Stimulated activated CD8-positive, alpha-beta memory T cell treated with anti-CD3 and anti-CD28 coated beads, Interleukin-12 subunit alpha, Interleukin-12 subunit beta, amount 100 ng/mL, for 4 hours (primary cell): Measurements from ENCODE around the gene INTS4.
"Not testable (repeated sequence)": the region's sequence is repeated elsewhere in the genome, so short reads cannot be mapped to it uniquely, and the experiment has no call there.

Experiments
- DNase-seq: peaks from one replicate; pipeline ENCODE4 v3.0.0-alpha.2; 2020; ENCODE audit warnings: low read depth

The INTS4 gene

DNA sequence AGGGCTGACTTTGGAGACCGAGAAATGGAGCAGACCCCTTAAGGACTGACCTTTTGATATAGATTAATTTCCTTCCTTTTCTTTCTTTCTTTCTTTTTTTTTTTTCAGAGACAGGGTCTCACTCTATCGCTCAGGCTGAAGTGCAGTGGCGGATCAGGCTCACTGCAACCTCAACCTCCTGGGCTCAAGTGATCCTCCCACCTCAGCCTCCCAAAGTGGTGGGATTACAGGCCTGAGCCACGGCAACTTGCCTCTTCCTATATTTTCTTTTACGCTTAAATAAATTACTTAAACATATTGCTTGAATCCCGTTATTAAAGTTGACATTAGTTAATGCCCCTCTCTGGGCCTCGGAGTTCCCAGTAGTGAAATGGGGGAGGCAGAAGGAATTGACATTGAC, 29.0 kb upstream of the INTS4 start:
- DNase-seq = no peak

GRCh38 chr11:78022397-78023396, 28.2 kb upstream of the INTS4 start, which contains the start of gene KCTD14:
KCTD14 (minus strand) TSS chr11:78023276; CDS start chr11:78023249, 27 bp downstream.
- no peak for DNase-seq

GRCh38 chr11:78021611-78022010, 27.1 kb upstream of the INTS4 start:
- DNase-seq = no peak

- no peak for DNase-seq
Measured at GRCh38 chr11:78020246-78020645, 25.8 kb upstream of the INTS4 start.

DNA sequence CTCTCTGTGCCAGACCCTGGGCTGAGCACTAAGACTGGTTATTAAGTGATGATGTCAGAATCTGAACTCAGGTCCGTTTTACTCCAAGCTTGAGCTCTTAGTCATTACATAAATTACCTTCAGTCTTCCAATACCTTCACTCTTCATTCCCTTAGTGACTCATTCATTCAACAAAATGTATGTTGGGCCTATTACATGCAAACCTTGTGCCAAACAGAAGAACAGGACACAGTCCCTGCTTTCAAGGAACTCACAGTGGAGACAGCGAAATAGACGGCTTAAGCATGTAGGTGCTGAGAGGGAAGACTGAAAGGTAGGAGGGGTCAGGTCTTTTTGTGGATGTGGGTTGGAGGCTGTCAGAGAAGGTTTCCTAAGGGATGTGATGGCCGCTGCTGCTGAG, 25.3 kb upstream of the INTS4 start:
- DNase-seq = no peak

DNA sequence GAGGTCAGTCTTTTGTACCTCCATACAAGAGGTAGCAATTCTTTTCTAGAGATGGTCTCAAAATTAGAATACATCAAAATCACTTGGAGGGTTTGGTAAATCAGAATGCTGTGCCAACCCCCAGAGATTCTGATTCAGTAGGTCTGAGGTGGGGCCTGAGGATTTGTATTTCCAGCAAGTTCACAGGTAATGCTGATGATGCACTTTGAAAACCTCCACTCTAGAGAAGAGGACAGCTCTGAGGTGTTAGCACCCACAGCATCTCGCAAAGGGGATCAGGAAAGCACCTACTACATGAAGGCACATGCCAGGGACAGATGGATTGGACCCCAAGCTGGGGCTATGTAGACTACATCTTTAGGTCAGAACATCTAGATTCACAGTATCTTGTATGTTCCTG, 21.4 kb upstream of the INTS4 start:
- DNase-seq = no peak

DNA sequence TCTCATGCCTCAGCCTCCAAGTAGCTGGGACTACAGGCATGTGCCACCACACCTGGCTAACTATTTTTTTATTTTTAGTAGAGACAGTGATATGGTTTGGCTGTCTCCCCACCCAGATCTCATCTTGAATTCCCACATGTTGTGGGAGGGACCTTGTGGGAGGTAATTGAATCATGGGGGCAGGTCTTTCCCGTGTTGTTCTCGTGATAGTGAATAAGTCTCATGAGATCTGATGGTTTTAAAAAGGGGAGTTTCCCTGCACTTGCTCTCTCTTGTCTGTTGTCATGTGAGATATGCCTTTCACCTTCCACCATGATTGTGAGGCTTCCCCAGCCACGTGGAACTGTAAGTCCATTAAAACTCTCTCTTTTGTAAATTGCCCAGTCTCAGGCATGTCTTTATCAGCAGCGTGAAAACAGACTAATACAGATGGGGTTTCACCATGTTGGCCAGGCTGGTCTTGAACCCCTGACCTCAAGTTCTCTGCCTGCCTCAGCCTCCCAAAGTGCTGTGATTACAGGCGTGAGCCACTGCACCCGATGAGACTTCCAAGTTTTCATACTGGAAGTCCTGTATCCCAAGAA, 20.6 kb upstream of the INTS4 start:
- not testable (repeated sequence) for DNase-seq

DNA sequence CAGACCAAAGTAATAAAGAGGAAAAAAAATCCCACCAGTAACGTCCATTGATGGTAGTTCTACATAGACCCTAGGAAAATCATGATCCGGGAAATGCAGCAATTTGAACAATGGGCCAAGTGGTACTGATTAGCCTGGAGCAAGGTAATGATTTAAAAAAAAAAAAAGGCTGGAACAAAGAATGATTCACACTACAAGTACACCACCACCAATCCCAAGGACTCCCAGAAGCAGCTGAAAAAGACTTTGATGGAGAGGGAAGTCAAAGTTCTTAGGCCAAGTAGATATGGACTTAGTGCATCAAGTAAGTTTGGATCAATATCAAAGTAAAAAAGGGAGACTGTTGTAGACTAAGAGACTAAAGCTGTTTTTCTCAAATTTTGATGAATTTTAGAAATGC, 16.8 kb upstream of the INTS4 start:
- no peak for DNase-seq

DNA sequence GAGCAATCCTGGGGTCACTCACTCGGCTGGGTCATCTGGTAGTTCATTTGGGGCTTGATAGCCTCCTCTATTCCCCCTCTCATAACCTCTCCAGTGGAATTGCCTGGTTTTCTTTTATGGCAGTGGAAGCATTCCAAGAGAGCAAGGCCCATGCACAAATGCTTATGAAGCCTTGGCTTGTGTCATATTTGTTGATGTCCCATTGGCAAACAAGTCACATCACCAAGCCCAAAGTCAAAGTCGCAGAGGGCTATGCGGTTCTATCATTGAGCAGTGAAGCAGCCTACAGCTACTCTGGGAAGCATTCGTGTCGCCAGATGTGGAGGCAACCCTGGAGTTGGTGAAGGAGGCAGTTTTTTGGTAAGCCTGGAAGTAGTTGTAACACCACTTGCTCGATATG, 16.3 kb upstream of the INTS4 start:
- no peak for DNase-seq

GRCh38 chr11:78010304-78010703, 15.8 kb upstream of the INTS4 start:
- DNase-seq = no peak

- no peak for DNase-seq
Measured at GRCh38 chr11:78009062-78009461, 14.6 kb upstream of the INTS4 start.

DNA sequence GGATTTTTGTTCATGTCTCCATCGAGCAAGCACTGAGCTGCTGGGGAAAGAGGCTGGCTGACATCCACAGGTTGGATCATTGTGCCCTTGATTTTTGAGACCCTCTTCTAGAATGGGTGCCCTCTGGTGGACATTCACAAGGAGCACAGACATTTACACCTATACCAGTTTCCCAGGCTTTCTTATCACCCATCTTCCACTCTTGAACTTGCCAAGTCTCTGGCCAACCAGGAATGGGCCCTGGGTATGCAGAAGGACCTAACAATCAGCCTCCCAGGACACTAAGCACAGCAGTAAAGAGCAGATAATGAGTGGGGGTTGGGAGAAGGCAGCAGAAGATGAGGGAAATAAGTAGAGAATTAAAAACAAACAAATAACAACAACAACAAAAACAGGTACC, 5.7 kb upstream of the INTS4 start:
- DNase-seq = no peak

DNA sequence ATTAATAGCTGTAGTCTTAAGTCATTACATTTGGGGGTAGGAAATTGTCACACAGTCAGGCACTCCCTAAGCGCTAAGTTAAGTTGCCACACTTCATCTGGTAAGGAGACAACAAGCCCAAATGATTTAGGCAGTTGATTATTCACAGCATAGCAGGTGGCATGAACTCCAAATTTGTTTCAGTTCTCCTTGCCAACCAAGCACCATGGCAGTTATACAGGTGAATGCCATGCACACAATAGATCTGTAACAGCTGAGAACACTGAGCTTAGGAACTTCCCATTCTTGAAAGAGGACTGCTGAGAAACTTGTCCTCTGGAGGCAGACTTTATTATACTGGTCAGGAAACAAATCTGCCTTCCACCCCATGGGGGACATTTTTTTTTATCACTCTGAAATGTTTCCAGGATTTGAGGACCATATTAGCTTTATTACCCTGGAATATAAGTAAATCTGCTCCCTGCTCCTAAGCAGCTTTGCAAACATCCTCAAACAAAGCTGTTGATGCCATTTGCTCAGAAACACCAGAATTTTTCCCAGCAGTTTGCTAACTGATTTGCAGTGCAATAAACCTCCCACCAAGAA, 5.1 kb upstream of the INTS4 start:
- no peak for DNase-seq

DNA sequence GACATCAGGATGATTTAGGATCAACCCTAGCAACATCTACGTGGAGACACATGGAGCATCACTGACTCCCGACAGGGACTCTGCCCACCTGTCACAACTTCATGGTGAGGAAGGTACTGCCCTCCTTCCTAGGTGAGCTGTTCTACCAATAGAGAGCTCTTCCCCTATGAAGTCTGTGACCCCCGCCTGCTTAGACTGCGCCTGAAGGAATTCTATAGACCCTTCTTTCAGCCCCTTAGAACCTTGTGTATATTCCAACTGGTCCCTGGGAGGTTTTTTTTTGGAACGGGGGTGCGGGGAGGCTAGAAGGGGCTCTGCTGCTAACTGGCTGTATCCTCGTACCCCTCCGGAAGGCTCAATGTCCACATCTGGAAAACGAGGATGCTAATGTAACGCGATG, 566 bp downstream of the INTS4 start:
- DNase-seq = no peak

- no peak for DNase-seq
Measured at GRCh38 chr11:77990981-77991380, 3.5 kb downstream of the INTS4 start.

GRCh38 chr11:77986456-77986855, 8.0 kb downstream of the INTS4 start:
- not testable (repeated sequence) for DNase-seq

DNA sequence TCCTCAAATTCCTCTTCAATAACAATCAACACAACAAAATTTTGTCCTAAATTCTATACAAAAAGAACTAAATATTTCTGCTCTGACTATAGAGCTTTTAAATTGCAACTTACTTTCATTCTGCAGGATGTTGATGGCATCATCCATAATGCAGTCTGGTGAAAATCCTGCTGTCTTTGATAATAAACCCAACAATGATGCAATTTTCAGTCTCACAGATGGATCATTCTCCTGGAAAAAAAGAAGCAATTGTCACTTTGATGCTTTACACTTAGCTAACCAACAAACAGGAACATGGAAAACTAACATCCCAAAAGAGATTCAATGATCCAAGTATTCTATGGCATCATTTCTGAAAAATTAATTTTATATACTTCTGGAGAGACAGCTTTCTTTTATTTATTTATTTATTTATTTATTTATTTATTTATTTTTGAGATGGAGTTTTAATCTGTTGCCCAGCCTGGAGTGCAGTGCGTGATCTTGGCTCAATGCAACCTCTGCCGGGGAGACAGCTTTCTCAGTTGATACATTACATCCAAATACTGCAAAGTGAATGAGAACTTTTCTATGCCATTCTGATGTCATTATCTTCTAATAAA, 13.0 kb downstream of the INTS4 start:
- no peak for DNase-seq

GRCh38 chr11:77968337-77968736, 26.1 kb downstream of the INTS4 start:
- no peak for DNase-seq

DNA sequence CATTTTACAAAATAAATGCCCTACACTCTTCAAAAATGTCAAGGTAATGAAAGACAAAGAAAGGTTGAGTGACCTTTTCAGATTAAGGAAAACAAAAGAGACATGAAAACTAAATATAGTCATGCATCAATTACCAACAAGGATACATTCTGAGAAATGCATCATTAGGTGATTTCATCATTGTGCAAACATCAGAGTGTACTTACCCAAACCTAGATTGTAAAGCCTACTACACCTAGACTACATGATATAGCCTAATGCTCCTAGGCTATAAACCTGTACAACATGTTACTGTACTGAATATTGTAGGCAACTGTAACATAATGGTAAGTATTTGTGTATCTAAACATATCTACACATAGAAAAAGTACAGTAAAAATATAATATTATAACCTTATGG, 26.7 kb downstream of the INTS4 start:
- no peak for DNase-seq

DNA sequence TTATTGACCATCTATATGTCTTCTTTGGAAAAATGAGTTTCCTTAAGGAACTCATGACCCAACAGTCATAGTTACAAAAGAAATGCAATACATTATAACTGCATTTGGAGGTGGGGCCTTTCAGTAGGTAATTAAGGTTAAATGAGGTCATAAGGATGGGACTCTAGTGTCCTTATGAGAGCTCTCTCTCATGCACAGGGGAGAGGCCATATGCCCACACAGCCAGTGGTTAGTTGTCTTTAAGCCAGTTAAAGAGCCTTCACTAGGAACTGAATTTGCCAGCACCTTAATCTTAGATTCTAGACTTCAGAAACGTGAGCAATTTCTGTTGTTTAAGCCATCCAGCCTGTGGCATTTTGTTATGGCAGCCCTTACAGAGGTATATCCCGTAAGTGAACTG, 27.3 kb downstream of the INTS4 start:
- DNase-seq = no peak

GRCh38 chr11:77966338-77966737, 28.1 kb downstream of the INTS4 start:
- no peak for DNase-seq

- no peak for DNase-seq
Measured at GRCh38 chr11:77959434-77959833, 35.0 kb downstream of the INTS4 start.
